Hematopoietic multipotent progenitor cell treated with erythropoietin and hydrocortisone succinate and interleukin-3 and kit ligand, for 17 days (in vitro differentiated cells): Measurements from ENCODE around the gene AKR7A2.

Experiments used
- DNase-seq: peaks from one replicate; pipeline ENCODE4 v3.0.0-alpha.2; 2015; ENCODE audit warnings: low spot score

The AKR7A2 gene

DNA sequence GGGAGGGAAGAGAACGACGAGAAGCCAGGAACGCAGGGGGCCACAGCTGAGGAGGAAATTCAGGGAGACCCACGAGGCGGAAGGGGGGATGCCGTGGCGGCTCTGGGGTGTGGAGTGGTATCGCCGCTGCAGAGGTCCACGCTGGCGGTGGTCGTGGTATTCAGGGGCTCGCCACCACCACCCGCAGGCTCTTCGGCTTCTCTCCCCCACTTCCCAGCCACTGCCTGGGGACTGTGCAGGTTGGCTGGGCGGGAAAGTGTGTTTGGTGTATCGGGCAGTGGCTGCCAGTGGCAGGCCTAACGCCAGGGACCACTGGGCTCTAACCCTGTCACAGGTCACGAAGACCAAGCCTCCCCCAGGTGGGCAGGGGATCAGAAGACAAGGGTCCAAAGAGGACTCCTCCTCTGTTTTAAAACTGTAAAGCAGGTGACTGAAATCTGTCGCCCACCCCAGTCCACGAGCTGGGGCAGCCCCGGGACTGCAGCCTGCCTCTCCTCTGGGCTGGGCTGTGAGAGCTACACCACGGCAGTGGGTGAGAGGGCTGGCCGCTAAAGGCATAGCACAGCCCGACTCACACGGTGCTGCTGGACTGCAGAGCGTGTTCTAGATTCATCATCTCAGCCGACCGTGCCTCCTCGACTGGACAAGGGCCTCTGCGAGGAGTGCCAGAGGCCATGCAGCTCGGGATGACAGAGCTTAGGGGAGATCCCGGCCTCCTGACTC is 31.1 kb upstream of the AKR7A2 start:
- no peak for DNase-seq

DNA sequence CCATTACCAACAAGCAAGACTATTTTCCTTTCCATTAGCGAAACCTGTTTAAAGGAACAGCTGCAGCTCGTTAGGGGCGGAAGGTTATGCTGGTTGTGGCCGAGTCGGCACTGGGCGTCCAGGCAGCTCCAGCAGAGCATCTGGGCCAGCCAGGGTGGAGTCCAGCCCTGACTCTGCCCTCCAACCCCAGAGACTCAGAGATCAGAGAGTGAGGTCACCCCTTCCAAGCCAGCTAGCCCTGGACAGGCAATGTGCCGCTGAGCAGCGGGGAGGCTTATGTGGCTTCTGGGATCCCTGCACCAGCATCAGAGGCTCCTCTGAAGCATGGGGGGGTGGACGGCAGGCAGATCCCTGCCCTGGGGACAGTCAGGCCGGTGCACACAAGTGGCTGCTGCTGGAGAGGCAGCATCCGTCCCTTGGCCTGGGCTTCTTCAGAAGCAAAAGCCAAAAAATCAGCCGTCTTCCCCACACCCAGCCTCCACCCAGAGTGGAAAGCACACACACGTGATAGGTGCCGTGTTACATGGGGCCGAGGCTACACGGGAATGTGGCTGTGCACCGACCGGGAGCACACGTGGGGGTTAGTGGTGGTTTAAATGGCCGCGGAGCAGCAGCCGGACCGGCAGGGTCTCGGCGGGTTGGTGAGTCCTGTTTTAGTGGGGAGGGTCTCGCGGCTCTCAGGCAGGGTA is 30.3 kb upstream of the AKR7A2 start:
- DNase-seq, result no peak

DNA sequence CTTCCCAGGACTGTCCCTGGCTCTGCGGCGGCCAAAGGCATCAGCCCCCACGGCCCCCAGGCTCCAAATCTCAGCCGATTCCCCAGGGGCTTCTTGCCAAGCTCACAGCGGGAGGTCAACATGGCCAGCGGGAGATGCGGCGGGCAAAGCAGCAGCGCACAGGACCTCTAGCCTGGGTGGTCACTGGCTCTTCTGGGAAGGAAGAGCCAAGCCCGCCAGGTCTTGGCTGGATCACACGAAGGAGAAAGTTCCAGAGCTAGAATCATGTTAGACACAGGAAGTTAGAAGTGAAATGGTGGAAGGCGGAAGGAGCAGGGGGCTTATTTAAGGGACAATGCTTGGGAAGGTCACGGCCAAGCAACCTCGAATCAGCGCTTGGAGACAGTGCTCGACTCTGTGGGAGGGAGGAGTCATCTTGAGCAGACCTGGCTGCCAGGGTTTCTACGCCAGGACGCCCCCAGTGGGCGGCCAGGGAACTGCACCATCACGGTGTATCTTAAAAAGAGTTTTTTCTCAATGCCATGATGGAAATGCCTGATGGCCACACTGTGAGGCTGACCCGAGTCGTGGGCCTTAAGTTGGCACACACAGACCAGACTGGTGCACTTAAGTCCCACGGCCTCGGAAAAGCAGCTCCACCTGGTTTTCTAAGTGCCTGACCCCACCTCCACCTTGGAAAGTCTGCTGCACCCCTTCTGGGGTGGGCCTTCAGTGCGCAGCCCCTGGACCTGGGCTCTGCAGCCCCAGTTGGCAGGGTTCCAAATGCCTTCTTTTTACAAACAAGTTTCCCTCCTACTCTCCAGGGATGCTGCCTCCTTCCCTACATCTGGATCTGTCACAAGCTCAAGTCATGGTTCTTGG is 29.5 kb upstream of the AKR7A2 start:
- DNase-seq, result peak; percentile 73

DNA sequence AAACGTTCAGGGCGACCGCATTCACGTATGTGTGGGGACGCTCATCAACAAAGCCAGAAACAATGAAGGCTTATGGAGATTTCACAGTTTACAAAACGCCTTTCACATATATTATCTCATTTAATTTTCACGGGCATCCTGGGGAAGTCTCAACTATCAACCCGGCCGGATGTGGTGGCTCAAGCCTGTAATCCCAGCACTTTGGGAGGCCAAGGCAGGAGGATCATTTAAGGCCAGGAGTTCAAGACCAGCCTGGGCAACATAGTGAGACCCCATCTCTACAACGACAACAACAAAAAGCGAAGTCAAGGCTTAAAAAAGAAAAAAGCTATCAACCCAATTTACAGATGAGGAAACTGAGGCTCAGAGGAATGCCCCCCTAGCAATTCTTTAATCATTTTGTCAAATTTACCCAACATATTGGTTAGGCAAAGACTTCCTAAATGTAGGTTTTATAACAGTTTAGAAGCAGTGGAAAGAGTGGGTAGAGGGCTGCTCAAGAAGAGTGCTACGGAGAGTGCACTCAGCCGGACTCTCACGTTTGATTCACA is 28.5 kb upstream of the AKR7A2 start:
- no peak for DNase-seq

DNA sequence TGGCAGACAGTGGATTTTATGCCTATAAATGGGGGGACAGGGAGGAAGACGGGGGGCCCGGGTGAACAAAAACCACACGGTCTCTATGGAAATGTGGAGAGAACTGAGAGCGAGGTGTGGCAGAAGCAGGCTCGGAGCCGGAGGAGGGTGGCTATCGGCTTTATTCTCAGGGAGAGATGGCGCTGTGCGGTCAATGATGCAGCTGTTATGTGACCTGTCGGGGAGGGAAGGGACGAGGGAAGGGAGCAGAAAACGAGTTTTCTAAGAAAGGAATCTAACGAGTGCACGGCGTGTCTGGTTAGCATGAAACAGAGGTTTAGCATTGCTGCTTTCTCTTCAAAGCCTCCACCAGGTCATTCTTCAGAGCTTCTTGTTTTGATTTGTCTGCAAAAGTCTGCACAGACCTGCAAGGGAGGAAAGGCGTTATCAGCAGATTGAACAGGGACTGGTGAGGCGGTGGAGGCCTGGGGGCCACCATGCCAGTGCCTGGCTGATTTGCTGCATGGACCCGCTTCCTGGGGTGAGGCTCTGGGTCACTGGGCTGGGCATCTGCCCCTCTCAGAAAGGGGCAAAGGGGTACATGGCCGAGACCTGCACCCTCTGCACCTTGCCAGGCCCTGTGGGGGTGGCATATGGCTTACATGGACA is 27.4 kb upstream of the AKR7A2 start:
- no peak for DNase-seq

DNA sequence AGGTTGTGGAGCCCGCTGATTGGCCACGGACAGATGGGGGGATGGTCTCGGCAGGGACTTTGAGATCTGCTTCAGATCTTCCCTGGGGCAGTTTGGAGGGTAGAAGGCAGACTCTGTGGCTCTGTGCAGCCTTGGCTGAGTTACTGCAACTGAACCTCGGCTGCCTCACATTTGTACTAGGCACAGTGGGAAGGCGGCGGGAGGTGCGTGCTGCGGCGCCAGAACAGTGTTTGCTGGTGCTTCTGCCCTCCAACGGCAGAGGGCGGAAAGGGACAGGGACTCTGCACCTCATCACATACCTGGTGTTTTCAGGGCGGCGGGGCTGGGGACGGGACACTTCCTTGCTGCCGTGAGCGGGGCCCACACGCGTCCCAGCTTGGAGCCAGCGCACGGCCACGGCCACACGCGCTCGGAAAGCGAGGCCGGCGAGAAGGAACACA is 26.4 kb upstream of the AKR7A2 start:
- no peak for DNase-seq

DNA sequence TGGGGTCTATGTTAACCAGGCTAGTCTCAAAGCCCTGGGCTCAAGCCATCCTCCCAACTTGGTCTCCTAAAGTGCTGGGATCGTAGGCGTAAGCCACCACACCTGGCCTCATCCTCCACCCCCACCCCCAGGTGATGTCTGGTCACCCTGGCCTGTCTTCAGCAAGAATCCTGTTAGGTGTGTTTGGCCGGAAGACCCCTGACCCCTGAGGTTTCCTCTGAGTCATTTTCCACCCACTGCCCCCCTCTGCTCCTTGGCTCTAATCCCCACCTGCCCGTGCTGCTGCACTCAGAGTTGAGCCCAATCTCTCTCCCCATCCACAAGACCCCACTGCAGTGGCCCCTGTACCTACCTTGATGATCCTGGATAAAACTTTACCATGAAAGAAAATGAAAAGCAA is 25.3 kb upstream of the AKR7A2 start:
- no peak for DNase-seq

DNA sequence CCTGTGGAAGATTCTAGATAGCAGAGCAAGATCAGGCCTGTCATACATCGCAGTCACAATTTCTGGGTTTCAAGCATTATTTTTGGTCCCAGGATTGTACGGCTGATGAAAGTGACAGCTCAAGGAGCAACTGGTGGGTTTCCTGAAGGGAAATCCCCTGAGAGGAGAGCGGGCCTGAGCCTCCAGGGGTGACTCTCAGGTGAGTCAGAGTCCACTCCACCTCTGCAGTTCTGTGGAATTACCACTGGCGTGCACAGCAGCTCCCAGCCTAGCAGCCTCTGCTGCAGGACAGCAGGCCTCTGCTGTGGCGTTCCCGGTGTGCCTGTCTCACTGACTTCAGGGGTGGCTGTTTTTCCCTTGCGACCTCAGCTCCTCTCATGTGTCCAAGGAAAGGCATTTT is 24.6 kb upstream of the AKR7A2 start:
- DNase-seq, result no peak

DNA sequence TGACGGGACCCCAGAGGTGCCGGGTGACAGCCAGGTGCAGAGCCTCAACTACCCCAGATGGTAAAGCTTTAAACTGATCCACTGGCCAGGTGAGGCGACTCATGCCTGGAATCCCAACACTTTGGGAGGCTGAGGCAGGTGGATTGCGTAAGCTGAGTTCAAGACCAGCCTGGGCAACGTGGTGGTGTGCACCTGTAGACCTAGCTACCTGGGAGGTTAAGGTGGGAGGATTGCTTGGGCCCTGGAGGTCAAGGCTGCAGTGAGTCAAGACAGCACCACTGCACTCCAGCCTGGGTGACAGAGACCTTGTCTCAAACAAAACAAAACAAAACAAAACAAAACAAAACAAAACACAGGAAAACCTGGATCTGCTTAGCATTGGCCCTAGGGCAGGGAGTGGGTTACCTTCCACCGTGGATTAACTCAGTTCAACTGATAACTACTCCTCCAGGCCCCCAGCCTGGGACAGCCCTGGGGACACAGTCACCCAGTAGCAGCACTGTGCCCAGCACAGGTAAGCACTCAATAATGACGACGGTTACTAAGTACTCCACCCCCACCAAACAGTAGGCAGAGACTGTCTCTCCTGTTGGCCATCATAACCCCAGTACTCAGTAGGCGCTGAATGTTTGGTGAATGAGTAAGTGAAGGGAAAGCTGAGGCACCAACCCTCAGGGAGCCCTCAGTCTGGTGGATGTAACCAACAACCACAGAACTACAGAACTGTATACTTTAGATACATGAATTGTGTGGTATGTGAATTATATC is 21.8 kb upstream of the AKR7A2 start:
- DNase-seq, result no peak

DNA sequence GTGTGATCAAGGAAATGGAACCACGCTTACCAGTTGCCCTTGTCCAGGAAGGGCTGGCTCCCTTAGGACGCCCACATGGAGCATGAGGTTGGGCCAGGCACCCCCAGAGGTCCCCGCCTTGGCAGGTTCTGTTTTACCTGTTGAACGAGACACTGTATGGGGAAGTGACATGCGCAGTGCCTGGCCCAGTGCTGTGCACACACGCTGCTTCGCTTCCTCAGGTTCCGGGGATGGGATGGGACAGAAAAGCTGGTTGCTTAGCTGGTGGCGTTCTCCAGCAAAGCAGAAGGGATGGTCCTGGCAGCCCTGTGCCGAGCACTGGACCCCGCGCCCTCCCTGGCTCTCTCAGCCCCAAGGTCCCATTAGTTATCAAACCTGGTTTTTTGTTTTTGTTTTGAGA is 20.9 kb upstream of the AKR7A2 start:
- DNase-seq, result no peak

DNA sequence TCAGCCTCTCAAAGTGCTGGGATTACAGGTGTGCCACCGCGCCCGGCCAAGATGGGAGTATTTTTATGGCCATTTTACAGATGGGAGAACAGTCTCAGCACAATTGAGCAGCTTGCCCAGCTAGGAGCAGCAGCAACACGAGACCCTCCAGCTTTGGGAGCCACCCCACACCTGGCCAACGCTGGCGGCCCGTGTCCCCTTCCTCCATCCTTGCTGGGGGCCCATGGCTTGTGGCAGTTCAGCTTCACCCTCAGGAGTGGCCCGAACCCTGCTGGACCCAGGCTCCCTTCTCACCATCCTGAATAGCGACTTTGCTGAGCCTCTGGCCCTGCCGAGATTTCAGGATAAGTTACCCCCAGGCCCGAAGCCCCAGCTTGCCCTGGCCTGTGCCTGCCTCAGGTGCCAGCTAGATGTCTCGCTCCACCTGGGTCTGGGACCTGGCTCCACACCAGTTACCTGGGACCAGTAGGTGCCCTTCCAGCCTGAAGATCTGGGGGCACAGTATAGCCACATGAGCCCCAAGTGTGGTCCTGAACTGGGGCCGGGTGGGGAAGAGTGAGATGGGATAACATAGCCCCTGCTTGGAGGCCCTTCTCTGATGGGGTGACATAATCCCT is 19.4 kb upstream of the AKR7A2 start:
- no peak for DNase-seq

DNA sequence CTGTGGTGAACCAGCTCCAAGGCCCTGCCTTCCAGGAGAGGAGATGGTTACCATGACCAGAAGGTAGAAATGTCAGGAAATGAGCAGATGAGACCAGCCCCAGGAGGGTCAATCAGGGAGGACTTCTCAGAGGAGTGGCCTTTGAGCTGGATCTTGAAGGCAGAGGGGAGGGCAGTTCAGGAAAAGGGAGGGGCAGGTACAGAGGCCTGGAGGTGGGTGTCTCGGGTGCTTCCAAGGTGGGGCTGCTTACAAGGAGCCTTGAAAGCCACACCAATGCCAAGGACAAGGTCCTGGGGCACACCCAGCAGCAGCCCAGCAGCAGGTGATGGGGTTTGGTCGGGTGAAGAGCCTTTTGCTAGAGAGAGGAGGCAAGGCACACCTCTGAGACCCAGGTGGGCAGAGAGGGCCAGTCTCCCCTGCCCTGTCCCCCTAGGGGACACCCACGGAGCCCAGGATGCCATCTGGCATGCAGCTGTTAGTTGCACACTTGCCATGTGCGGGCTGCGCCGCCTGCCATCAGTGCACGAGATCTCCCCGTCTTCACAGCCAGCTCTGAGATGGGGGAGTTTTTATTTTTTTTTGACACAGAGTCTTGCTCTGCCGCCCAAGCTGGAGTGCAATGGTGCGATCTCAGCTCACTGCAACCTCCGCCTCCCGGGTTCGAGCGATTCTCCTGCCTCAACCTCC is 18.6 kb upstream of the AKR7A2 start:
- no peak for DNase-seq

DNA sequence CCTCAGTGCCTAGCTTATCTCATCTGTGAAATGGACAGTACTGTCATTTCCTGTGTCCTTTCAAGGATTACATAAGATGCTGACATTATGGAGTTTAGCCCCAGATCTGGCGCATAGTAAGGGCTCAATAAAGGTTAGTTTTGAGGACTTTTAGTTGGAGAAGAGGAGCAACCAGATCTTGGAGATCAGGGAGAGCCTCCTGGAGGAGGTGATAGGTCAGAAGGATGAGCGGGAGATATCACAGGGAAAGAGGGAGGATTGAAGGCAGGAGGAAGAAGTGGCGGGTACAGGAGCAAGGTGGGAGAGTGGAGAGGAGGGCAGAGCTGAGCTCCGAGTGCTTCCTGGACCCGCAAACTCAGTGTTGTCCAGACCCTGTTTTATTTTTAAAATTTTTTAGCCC is 17.7 kb upstream of the AKR7A2 start:
- no peak for DNase-seq

DNA sequence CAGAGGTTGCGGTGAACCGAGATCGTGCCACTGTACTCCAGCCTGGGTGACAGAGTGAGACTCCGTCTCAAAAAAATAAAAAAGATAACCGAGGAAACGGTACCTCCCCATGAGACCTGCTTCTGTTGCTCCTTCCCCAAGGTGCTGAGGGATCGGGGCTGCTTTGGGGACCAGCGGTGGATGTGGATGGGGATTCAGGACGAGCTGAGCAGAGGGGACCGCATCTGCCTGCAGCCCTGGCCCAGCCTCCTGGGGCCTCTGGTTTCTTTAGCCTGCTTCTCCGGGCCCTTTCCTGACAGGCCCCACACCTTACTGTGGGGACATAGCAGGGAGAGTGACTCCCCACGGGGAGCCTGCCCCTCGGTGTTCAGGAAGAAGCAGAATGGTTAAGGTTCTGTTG is 17.2 kb upstream of the AKR7A2 start:
- DNase-seq, result no peak

DNA sequence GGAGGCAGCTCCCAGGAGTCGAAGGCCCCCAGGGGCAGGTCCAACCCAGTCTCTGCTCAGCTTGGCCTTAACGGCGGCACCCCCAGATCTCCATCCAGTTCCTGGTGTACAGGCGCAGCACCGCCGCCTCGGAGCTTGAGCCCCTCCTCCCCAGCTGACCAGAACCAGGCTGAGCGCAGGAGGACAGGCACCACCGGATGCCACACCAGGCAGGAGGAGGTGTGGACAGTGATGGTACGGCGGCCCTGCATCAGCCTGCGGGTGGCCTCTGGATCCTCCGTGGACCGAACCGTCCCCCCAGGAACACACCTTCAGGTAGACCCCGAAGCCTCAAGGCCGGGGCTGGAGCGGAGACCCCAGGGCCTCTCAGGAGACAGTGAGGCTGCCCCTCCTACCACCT is 16.5 kb upstream of the AKR7A2 start:
- no peak for DNase-seq

DNA sequence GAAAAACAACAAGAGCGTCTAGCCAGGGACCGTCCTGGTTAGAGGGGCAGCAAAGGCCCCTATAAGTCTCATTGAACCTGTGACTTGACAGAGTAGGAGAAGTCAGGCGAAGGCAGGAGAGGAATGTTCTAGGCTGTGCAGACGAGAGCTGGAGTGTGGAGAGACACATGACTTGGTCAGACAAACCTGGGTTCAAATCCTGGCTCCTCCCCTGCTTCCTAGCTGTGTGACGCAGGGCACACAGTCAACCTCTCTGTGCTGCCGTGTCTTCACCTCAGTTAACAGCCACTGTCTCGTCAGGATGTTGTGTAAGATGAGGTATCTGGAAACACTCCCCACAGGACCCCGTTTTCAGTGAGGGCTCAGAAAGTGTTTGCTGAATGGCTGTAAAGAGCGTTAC is 15.8 kb upstream of the AKR7A2 start:
- DNase-seq, result no peak

DNA sequence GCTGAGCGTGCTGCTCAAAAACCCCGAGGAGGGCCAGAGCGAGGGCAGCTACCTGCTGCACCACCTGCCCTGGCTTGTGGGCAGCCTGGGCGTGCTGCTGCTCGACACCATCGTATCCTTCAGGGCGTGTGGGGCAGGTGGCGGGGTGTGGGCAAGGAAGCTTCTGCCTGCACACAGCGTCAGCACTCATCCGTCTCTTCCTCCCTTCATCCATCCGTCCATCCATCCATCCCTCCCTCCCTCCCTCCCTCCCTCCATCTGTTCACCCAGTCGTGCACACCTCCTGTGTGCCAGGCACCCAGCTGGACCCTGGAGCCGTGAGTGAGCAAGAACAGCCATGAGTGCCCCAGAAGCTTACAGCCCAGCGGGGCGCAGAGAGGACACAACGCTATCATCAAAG is 15.4 kb upstream of the AKR7A2 start:
- no peak for DNase-seq

DNA sequence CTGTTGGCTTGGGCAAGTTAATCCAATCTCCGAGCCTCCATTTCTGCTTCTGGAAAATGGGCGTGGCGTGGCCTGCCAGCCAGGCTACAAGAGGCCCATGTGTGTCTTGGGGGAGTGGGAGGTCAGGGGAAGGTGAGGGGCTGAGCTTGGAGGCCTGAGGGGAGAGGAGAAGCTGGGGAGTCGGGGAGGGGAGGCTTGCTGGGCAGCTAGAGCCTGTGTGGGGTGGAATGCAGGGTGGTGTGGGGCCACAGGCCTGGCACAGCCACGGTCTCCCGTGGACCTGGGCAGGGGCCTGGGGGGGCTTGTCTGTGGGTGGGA is 14.8 kb upstream of the AKR7A2 start:
- no peak for DNase-seq

DNA sequence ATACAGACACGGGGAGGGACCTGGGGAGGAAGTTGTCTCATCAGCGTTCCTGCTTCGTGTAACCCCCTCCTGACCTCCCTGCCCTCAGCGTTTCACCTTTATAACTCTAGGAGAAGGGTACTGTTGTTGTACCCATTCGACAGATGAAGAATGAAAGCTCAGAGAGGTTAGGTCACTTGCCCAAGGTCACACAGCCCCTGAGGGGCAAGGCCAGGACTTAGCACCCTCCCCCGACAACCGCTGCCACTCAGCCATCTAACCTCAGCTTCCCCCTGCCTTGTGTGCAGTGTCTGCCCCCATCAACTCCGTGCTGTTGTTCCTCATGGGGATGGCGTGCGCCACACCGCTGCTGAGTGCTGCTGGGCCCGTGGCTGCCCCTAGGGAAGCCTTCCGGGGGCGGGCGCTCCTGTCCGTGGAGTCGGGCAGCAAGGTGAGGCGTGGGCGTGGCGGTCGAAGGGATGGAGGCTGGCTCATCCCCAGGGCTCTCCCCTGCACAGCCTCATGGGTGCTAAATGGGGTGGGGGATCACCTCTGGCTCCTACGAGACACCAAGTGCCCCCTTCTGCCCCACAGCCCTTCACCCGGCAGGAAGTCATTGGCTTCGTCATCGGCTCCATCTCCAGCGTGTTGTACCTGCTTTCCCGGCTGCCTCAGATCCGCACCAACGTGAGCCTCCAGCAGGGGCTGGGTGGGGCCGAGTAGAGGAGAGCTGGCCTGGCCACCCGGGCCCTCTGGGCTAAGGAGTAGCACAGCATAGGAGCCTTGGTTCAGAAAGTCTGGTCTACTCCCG is 14.2 kb upstream of the AKR7A2 start:
- DNase-seq, result no peak
